Measurements from ENCODE around the gene ARL4D.

ARL4D gene

GRCh38 chr17:43405861-43406260 lies 7.1 kb downstream of the ARL4D start (continued):
- TF ChIP-seq ZBTB44 (tag by site-specific recombination; IDR thresholded peaks at IDR 0.05), result no peak
- no peak for TF ChIP-seq ZSCAN23 (tag by site-specific recombination; IDR thresholded peaks at IDR 0.05)
- no peak for TF ChIP-seq ZNF677 (tag by site-specific recombination; IDR thresholded peaks at IDR 0.05)
- no peak for TF ChIP-seq ZNF571 (tag by site-specific recombination; IDR thresholded peaks at IDR 0.05)
- TF ChIP-seq ZNF362 (tag by site-specific recombination; IDR thresholded peaks at IDR 0.05), result no peak
- TF ChIP-seq ZNF529 (tag by site-specific recombination; IDR thresholded peaks at IDR 0.05; ENCODE audit: insufficient replicate concordance), result no peak
- TF ChIP-seq ZNF404 (tag by site-specific recombination; IDR thresholded peaks at IDR 0.05), result no peak
- TF ChIP-seq ZNF112 (tag by site-specific recombination; IDR thresholded peaks at IDR 0.05), result no peak
- TF ChIP-seq ZNF610 (tag by site-specific recombination; IDR thresholded peaks at IDR 0.05; ENCODE audit: borderline replicate concordance), result no peak
- no peak for TF ChIP-seq ZNF324 (tag by site-specific recombination; IDR thresholded peaks at IDR 0.05)
- TF ChIP-seq BCL11B (tag by site-specific recombination; IDR thresholded peaks at IDR 0.05; ENCODE audit: low read depth), result no peak

- POLR2A ChIA-PET, result interaction anchor here (0.5 to 5.5 kb wide), 4 partner anchors 8 to 92 kb away, joined by 3 to 38 read pairs (median 4); partner anchors contain the start of gene ARL4D
- H3K4me1 ChIP-seq (ENCODE audit: control insufficient read depth, insufficient read depth, low read length), result peaks cover 3% of the 10 kb centered on the region; the same call in 1 of the 2 replicates
- CTCF ChIA-PET, result interaction anchor here (0.6 to 1.5 kb wide), 6 partner anchors 12 to 406 kb away, joined by 3 to 8 read pairs (median 3); no protein-coding TSS in a partner anchor
- no peaks in the 10 kb centered on the region for H3K36me3 ChIP-seq (ENCODE audit: control insufficient read depth in 2 of 2, insufficient read depth in 1 of 2, low read length in 2 of 2)
- no peaks in the 10 kb centered on the region for H3K9me3 ChIP-seq (ENCODE audit: control insufficient read depth, insufficient read depth, low read depth, low read length)
- no peak for TF ChIP-seq GLIS2 (tag by site-specific recombination; IDR thresholded peaks at IDR 0.05)
- TF ChIP-seq ZNF24 (tag by site-specific recombination; IDR thresholded peaks at IDR 0.05), result no peak
- peak; percentile 58; the same call in 1 of the 2 replicates for TF ChIP-seq ZNF398 (tag by site-specific recombination; IDR thresholded peaks at IDR 0.05)
- peak; percentile 41 for TF ChIP-seq ZFHX2 (tag by site-specific recombination; conservative IDR thresholded peaks at IDR 0.05)
- no peak overlapping the region for H3K4me3 ChIP-seq (ENCODE audit: low read depth, low read length)
- H3K27ac ChIP-seq (ENCODE audit: extremely low read depth, low read depth, low read length), result no peak overlapping the region
Observed at GRCh38 chr17:43406676-43407645, 8.2 kb downstream of the ARL4D start.

GRCh38 chr17:43409131-43409530 lies 10.3 kb downstream of the ARL4D start:
- Histone ChIP-seq H3K9me3 (ENCODE audit: control insufficient read depth, insufficient read depth, low read depth, low read length) (no peaks in the 10 kb centered on the region), H3K4me3 (ENCODE audit: low read depth, low read length) (no peak overlapping the region), H3K4me1 (ENCODE audit: control insufficient read depth, insufficient read depth, low read length) (peaks cover 3% of the 10 kb centered on the region; the same call in 1 of the 2 replicates), H3K27ac (ENCODE audit: extremely low read depth, low read depth, low read length) (no peak overlapping the region), H3K36me3 (ENCODE audit: control insufficient read depth in 2 of 2, insufficient read depth in 1 of 2, low read length in 2 of 2) (no peaks in the 10 kb centered on the region)
- ChIA-PET CTCF (interaction anchor here (0.6 to 2.4 kb wide), 3 partner anchors 15 to 350 kb away, joined by 3 to 13 read pairs (median 5); partner anchors contain the start of gene DHX8), POLR2A (interaction anchor here (0.6 to 5.5 kb wide), 6 partner anchors 10 to 949 kb away, joined by 3 to 38 read pairs (median 4); partner anchors contain the start of gene ARL4D)
- TF ChIP-seq ZNF426 (tag by site-specific recombination; IDR thresholded peaks at IDR 0.05), result no peak
- TF ChIP-seq ZNF530 (tag by site-specific recombination; IDR thresholded peaks at IDR 0.05; ENCODE audit: low read depth), result no peak
- no peak for TF ChIP-seq ZNF19 (tag by site-specific recombination; IDR thresholded peaks at IDR 0.05; ENCODE audit: low read depth)
- TF ChIP-seq ZNF302 (tag by site-specific recombination; IDR thresholded peaks at IDR 0.05; ENCODE audit: low read depth), result no peak
- TF ChIP-seq ZNF248 (tag by site-specific recombination; IDR thresholded peaks at IDR 0.05), result no peak
- TF ChIP-seq ZNF366 (tag by site-specific recombination; conservative IDR thresholded peaks at IDR 0.05), result no peak
- TF ChIP-seq ZNF175 (tag by site-specific recombination; IDR thresholded peaks at IDR 0.05), result no peak
- TF ChIP-seq HIC1 (tag by site-specific recombination; IDR thresholded peaks at IDR 0.05), result no peak
- TF ChIP-seq ZNF664 (tag by site-specific recombination; IDR thresholded peaks at IDR 0.05), result no peak
- TF ChIP-seq ZNF350 (tag by site-specific recombination; IDR thresholded peaks at IDR 0.05), result no peak
- no peak for TF ChIP-seq ZBTB20 (tag by site-specific recombination; IDR thresholded peaks at IDR 0.05)

Data from HEK293 (cell line).